Ovary (tissue), 3 donors: Measurements from ENCODE around the gene NTRK3.

Experiments used
- EP300 ChIP-seq: sonication (generic); formaldehyde crosslinking; IDR thresholded peaks from one replicate; pipeline ENCODE4 v1.6.1; 2017; ENCODE audit warnings: antibody characterized with exemption
- POLR2A ChIP-seq: fragments of 450-650 bp; IDR thresholded peaks from one replicate; pipeline ENCODE4 v1.6.1; 2017; ENCODE audit warnings: antibody characterized with exemption, mild to moderate bottlenecking, moderate library complexity
- TF ChIP-seq, protein P1 (sequence below), 3 donors: fragments of 450-650 bp in 2 of 3; fragments of 200-600 bp in 1 of 3; IDR thresholded peaks; one replicate each; pipeline versions ENCODE4 v1.5.1 to v1.8.0; 2016 to 2022; ENCODE audit warnings: antibody characterized with exemption in 3 of 3, mild to moderate bottlenecking in 1 of 3
- donor health status: DM: no; HTN: no; CAD: no.

DNA sequence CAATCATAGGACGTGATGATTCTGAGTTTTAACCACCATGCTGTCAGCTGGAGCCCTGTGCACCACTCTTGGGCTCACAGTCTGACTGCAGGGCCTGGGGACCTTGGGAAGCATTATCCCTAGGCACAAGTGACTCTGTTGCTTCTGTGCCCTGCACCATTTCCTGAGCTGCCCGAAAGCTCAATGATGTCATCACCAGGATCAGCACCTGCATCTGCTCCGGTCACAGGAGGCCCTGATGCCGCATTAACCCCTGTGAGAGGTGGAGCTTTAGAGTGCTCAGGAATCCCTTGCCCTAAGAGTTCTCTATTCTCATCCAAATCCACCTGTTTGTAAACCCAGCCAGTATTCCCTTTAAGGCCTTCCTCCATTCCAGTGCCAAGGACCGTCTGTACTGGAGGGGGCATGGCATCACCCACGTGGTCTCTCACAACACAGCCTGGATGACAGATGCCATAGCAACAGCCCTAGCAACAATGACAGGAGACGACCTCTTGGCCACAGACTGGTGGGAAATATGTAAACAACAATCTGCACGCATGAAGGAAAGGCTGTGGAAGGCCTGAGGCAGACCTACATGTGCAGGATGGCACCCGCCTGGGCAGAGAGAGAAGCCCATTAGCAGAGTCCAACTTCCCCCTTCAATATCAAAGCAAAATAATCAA lies 37.9 kb downstream of the NTRK3 start:
- TF ChIP-seq, protein P1, sequence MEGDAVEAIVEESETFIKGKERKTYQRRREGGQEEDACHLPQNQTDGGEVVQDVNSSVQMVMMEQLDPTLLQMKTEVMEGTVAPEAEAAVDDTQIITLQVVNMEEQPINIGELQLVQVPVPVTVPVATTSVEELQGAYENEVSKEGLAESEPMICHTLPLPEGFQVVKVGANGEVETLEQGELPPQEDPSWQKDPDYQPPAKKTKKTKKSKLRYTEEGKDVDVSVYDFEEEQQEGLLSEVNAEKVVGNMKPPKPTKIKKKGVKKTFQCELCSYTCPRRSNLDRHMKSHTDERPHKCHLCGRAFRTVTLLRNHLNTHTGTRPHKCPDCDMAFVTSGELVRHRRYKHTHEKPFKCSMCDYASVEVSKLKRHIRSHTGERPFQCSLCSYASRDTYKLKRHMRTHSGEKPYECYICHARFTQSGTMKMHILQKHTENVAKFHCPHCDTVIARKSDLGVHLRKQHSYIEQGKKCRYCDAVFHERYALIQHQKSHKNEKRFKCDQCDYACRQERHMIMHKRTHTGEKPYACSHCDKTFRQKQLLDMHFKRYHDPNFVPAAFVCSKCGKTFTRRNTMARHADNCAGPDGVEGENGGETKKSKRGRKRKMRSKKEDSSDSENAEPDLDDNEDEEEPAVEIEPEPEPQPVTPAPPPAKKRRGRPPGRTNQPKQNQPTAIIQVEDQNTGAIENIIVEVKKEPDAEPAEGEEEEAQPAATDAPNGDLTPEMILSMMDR (IDR thresholded peaks at IDR 0.05) = no peak
- TF ChIP-seq POLR2A (no peak), EP300 (no peak)
